Measurements from ENCODE around the gene CES4A. TPM values are rescaled to one million over a fixed set of nuclear protein-coding genes. Genes with fewer than 3 reads are reported as not detected.

Gene CES4A
- total and polyA plus RNA-seq, 2 of the 13 experiments (the other 11 are each of a cell fraction or from before 2014, with no cell fraction given) = 0.09 to 0.17 TPM

DNA sequence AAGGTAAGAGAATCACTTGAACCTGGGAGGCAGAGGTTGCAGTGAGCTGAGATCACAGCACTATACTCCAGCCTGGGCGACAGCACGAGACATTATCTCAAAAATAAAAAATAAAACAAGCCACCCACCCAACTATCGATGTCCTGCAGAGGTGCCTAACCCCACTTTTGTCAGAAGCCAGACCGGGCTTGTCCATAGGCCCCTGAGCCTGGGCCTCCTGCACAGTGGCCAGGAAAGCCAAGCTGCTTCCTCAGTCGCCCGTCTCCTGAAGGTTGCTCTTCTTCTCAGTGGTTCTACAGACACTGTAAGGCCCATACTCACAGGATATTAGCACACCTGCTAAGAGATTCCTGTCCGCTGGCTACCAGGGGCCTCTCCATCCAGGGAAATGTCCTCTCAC, 41.8 kb upstream of the CES4A start:
- ATAC-seq = no peak
- Histone ChIP-seq H3K36me3 (replicated peaks in 1 of 2; ENCODE audit: control insufficient read depth in 1 of 2, insufficient read depth in 2 of 2, low read length in 2 of 2) (peaks cover 8 to 24% of the 10 kb centered on the region in 2 experiments; a peak in 4 of 5 replicates), H3K4me1 (ENCODE audit: insufficient read depth, low read length) (peaks cover 34% of the 10 kb centered on the region), H3K27ac (ENCODE audit: extremely low read length, insufficient read depth, low read length) (no peak overlapping the region), H4K20me1 (ENCODE audit: insufficient read depth, low read length) (no peaks in the 10 kb centered on the region; the same call in 1 of the 2 replicates), H3K79me2 (ENCODE audit: insufficient read depth, low read length) (no peaks in the 10 kb centered on the region), H3K9me3 (ENCODE audit: low read length) (0 out of 2 replicates have a peak, but pooled peaks cover 4% of the 10 kb centered on the region), H2AFZ (ENCODE audit: low read length) (no peak overlapping the region), H3K27me3 (ENCODE audit: control insufficient read depth in 1 of 2, insufficient read depth in 2 of 2, low read length in 2 of 2) (peaks cover 4 to 24% of the 10 kb centered on the region in 2 experiments; a peak in 4 of 5 replicates), H3K9ac (ENCODE audit: insufficient read depth, low read depth, low read length) (no peak overlapping the region), H3K4me2 (ENCODE audit: low read depth, low read length) (no peak overlapping the region), H3K4me3 (replicated peaks in 1 of 3; ENCODE audit: insufficient read depth in 1 of 3, low read depth in 2 of 3, low read length in 3 of 3) (no peak overlapping the region)
- 0 out of 2 replicates have a peak, but pooled peaks have one; percentile 39 for TF ChIP-seq ZNF737 (CRISPR knock-in tag; IDR thresholded peaks at IDR 0.05; ENCODE audit: borderline replicate concordance)
- no peak for TF ChIP-seq ZNF160 (CRISPR knock-in tag; IDR thresholded peaks at IDR 0.05)
- TF ChIP-seq PAXIP1 (CRISPR knock-in tag; conservative IDR thresholded peaks at IDR 0.05) = 0 out of 2 replicates have a peak, but pooled peaks have one; percentile 7
- in situ Hi-C loops (cut with HindIII; ENCODE audit: extremely low pct_ligation_motif_present, low pct_unique_long_range_greater_than_20kb) (no loop called here), intact Hi-C loops (cut with micrococcal nuclease; ENCODE audit: unreplicated experiment) (no loop called here)
- CTCF ChIA-PET (ENCODE audit: low intra/inter-chr PET ratio, low total read pairs) = interaction anchor here (1.5 to 2.1 kb wide), 2 partner anchors 51 to 239 kb away, joined by 6 to 17 read pairs; no protein-coding TSS in a partner anchor
- no TSS peak for BruUV-seq (replicated peaks)
- DNase-seq (ENCODE audit: low spot score) = no peak
- POLR2A ChIA-PET = no interaction called here
- FAIRE-seq = no peak
- 53% methylated on average over 7 of the region's 7 CpGs for WGBS (ENCODE audit: low lambda C conversion rate)

- POLR2A ChIA-PET = no interaction called here
- DNase-seq (ENCODE audit: low spot score) (no peak), FAIRE-seq (no peak), ATAC-seq (no peak)
- Histone ChIP-seq H2AFZ (ENCODE audit: low read length) (no peak overlapping the region), H4K20me1 (ENCODE audit: insufficient read depth, low read length) (no peaks in the 10 kb centered on the region; the same call in 1 of the 2 replicates), H3K36me3 (replicated peaks in 1 of 2; ENCODE audit: control insufficient read depth in 1 of 2, insufficient read depth in 2 of 2, low read length in 2 of 2) (peaks cover 4 to 20% of the 10 kb centered on the region in 2 experiments; a peak in 4 of 5 replicates), H3K27ac (ENCODE audit: extremely low read length, insufficient read depth, low read length) (no peak overlapping the region), H3K4me3 (replicated peaks in 1 of 3; ENCODE audit: insufficient read depth in 1 of 3, low read depth in 2 of 3, low read length in 3 of 3) (no peak overlapping the region), H3K9ac (ENCODE audit: insufficient read depth, low read depth, low read length) (no peak overlapping the region), H3K9me3 (ENCODE audit: low read length) (0 out of 2 replicates have a peak, but pooled peaks cover 5% of the 10 kb centered on the region), H3K27me3 (ENCODE audit: control insufficient read depth in 1 of 2, insufficient read depth in 2 of 2, low read length in 2 of 2) (peaks cover 4 to 24% of the 10 kb centered on the region in 2 experiments; a peak in 4 of 5 replicates), H3K4me1 (ENCODE audit: insufficient read depth, low read length) (peaks cover 34% of the 10 kb centered on the region), H3K79me2 (ENCODE audit: insufficient read depth, low read length) (no peaks in the 10 kb centered on the region), H3K4me2 (ENCODE audit: low read depth, low read length) (peak overlapping the region; percentile 75)
- no TSS peak for BruUV-seq (replicated peaks)
- in situ Hi-C loops (cut with HindIII; ENCODE audit: extremely low pct_ligation_motif_present, low pct_unique_long_range_greater_than_20kb) = no loop called here
- WGBS (ENCODE audit: low lambda C conversion rate) = 11% methylated on average over 5 of the region's 5 CpGs
- intact Hi-C loops (cut with micrococcal nuclease; ENCODE audit: unreplicated experiment) = loop anchor here (1.0 kb wide), 2 partner anchors 10 to 52 kb away; no protein-coding TSS in a partner anchor
- CTCF ChIA-PET (ENCODE audit: low intra/inter-chr PET ratio, low total read pairs) = interaction anchor here (0.9 to 2.1 kb wide), 4 partner anchors 13 to 239 kb away, joined by 3 to 17 read pairs (median 4); no protein-coding TSS in a partner anchor
- TF ChIP-seq CREM (IDR thresholded peaks at IDR 0.05) = 0 out of 2 replicates have a peak, but pooled peaks have one; percentile 11
- no peak for TF ChIP-seq CREM (CRISPR knock-in tag; IDR thresholded peaks at IDR 0.05)
- TF ChIP-seq, protein P1, sequence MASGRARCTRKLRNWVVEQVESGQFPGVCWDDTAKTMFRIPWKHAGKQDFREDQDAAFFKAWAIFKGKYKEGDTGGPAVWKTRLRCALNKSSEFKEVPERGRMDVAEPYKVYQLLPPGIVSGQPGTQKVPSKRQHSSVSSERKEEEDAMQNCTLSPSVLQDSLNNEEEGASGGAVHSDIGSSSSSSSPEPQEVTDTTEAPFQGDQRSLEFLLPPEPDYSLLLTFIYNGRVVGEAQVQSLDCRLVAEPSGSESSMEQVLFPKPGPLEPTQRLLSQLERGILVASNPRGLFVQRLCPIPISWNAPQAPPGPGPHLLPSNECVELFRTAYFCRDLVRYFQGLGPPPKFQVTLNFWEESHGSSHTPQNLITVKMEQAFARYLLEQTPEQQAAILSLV (CRISPR knock-in tag; IDR thresholded peaks at IDR 0.05; ENCODE audit: borderline replicate concordance) = no peak
- TF ChIP-seq MYPOP (CRISPR knock-in tag; IDR thresholded peaks at IDR 0.05) = 0 out of 2 replicates have a peak, but pooled peaks have one; percentile 54
These were observed 41.5 kb upstream of the CES4A start for GRCh38 chr16:66946974-66947301.
